GM13976 (cell line): ENCODE measurements around the gene LMF1.

ENCODE experiments used
- DNase-seq: peaks from one replicate; pipeline ENCODE4 v3.0.0; 2012; ENCODE audit warnings: low spot score
- CTCF ChIP-seq: IDR thresholded peaks from 2 replicates; pipeline ENCODE4 v1.5.1; 2012; ENCODE audit warnings: borderline replicate concordance, mild to moderate bottlenecking; ENCODE audit not compliant: insufficient read depth; ENCODE audit errors: extremely low read depth, missing control alignments, control extremely low read depth
- in situ Hi-C: fragments of 300-500 bp; cut with MboI; formaldehyde crosslinking; loops from one replicate; pipeline ENCODE4 v1.12.0; 2022; ENCODE audit warnings: low sequenced_read_pairs, mixed read lengths, inconsistent platforms; ENCODE audit not compliant: unreplicated experiment

LMF1 gene

DNA sequence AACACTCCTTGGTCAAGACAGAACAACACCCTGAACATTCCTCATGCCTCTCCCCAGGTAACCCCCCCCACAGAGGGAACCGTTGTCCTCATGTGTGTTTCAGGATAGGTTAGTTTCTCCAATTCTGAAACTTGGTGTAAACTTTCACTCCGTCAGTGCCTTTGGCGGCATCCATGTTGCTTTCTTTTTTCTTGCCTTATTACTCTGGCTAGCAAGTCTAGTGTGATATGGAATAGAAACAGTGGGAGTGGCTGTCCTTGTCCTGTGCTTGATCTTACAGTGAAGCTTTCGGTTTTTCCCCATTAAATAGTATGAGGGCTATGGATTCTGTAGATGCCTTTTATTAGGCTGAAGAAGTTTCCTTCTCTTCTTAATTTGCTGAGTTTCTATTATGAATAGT is 134.6 kb downstream of the LMF1 start:
- TF ChIP-seq CTCF, result no peak
- no peak for DNase-seq
- in situ Hi-C loops, result no loop called here

DNA sequence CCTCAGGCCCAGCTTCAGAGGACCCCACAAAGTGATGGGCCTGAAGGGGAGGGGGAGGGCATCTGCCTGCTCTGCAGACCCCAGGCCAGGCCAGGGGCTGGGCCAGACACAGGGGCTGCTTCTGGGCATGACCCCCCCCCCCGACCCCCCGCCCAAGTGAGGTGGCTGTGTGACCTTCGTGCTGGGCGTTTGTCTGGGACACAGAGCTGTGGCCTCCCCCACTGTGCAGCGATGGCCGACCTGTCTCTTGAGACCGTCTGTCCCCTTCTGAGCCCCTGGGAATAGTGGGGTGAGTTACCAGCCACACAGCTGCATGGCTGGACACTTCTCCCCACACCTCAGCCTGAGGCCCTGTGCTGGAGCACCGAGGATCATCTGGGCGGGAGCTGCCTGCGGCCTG is 135.4 kb downstream of the LMF1 start:
- no peak for TF ChIP-seq CTCF
- in situ Hi-C loops, result no loop called here
- no peak for DNase-seq

DNA sequence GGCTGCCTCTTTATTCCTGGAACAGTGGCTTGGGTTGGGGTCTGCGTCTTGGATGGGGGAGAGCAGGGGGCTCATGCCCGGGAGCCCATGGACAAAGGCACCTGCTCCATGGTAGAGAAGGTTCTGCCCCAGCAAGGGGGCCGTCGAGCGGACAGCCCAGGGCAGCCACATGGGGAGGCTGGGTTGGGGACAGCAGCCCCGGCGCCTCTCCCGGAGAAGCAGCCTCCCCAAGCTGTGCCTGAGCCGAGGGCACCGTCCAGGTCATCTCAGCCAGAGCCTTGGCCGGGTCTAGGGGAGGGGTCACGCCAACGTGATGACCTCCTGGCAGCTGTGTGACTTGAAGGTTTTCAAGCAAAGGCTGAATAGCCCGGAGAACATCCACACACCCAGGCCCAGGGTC is 137.4 kb downstream of the LMF1 start:
- no peak for TF ChIP-seq CTCF
- no peak for DNase-seq
- in situ Hi-C loops, result no loop called here

- TF ChIP-seq CTCF, result no peak
- DNase-seq, result no peak
- in situ Hi-C loops, result no loop called here
Observed at GRCh38 chr16:832652-833336, 138.0 kb downstream of the LMF1 start.

- in situ Hi-C loops, result no loop called here
- DNase-seq, result no peak
- TF ChIP-seq CTCF, result no peak
Observed at GRCh38 chr16:831571-832413, 139.0 kb downstream of the LMF1 start.

- TF ChIP-seq CTCF, result no peak
- in situ Hi-C loops, result no loop called here
- no peak for DNase-seq
Observed at GRCh38 chr16:830871-831570, 139.8 kb downstream of the LMF1 start.
